Ishikawa (cell line): ENCODE data around the gene CFP.

ENCODE experiments used
- CEBPB ChIP-seq: IDR thresholded peaks from 2 replicates; pipeline ENCODE4 v1.6.1; 2012
- CREB1 ChIP-seq: IDR thresholded peaks from 2 replicates; pipeline ENCODE4 v1.6.1; 2012; ENCODE audit warnings: low read depth
- EGR1 ChIP-seq: IDR thresholded peaks from 2 replicates; pipeline ENCODE4 v1.6.1; 2012
- EP300 ChIP-seq: IDR thresholded peaks from 2 replicates; pipeline ENCODE4 v1.6.1; 2012; ENCODE audit warnings: borderline replicate concordance
- FOXM1 ChIP-seq: IDR thresholded peaks from 2 replicates; pipeline ENCODE4 v1.6.1; 2012; ENCODE audit warnings: low read depth, borderline replicate concordance
- NFIC ChIP-seq: IDR thresholded peaks from 2 replicates; pipeline ENCODE4 v1.6.1; 2012
- RAD21 ChIP-seq: IDR thresholded peaks from 2 replicates; pipeline ENCODE4 v1.6.1; 2012; ENCODE audit warnings: low read depth
- TAF1 ChIP-seq: IDR thresholded peaks from 2 replicates; pipeline ENCODE4 v1.6.1; 2012; ENCODE audit warnings: low read depth, mild to moderate bottlenecking
- TCF12 ChIP-seq: IDR thresholded peaks from 2 replicates; pipeline ENCODE4 v1.6.1; 2012; ENCODE audit warnings: low read depth
- TEAD4 ChIP-seq: IDR thresholded peaks from 2 replicates; pipeline ENCODE4 v1.6.1; 2012
- YY1 ChIP-seq: IDR thresholded peaks from 2 replicates; pipeline ENCODE4 v1.6.1; 2012; ENCODE audit warnings: low read depth
- ZBTB7A ChIP-seq: IDR thresholded peaks from 2 replicates; pipeline ENCODE4 v1.6.1; 2012; ENCODE audit warnings: low read depth
- TF ChIP-seq, protein P1 (sequence below): IDR thresholded peaks from 2 replicates; pipeline ENCODE4 v1.6.1; 2012
- TF ChIP-seq, protein P2 (sequence below): IDR thresholded peaks from 2 replicates; pipeline ENCODE4 v1.6.1; 2012
- TF ChIP-seq, protein P3 (sequence below): IDR thresholded peaks from 2 replicates; pipeline ENCODE4 v1.6.1; 2012; ENCODE audit warnings: low read depth, mild to moderate bottlenecking

CFP gene

DNA sequence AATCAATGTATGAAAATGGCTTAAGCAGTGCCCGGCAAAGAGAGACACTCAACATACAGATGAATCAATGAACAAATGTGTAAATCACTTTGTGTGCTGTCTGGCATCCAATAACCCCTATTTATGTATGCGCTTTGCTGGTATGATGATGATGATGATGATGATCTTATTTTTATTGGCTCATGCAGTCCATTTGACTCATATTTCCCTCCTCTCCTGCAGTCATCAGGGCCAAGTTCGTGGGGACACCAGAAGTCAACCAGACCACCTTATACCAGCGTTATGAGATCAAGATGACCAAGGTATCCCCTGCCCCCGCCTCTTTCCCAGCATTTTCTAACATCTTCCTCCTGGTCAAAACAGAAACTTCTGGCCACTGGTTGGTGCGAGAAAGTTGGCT is 45.0 kb downstream of the CFP start:
- TF ChIP-seq YY1 (no peak), FOXM1 (no peak), EP300 (no peak), TEAD4 (no peak), TCF12 (no peak), ZBTB7A (no peak), EGR1 (no peak), CEBPB (no peak), CREB1 (no peak), RAD21 (no peak), NFIC (no peak)
- TF ChIP-seq, protein P1, sequence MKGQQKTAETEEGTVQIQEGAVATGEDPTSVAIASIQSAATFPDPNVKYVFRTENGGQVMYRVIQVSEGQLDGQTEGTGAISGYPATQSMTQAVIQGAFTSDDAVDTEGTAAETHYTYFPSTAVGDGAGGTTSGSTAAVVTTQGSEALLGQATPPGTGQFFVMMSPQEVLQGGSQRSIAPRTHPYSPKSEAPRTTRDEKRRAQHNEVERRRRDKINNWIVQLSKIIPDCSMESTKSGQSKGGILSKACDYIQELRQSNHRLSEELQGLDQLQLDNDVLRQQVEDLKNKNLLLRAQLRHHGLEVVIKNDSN: no peak
- TF ChIP-seq, protein P2, sequence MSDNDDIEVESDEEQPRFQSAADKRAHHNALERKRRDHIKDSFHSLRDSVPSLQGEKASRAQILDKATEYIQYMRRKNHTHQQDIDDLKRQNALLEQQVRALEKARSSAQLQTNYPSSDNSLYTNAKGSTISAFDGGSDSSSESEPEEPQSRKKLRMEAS: no peak
- TF ChIP-seq, protein P3, sequence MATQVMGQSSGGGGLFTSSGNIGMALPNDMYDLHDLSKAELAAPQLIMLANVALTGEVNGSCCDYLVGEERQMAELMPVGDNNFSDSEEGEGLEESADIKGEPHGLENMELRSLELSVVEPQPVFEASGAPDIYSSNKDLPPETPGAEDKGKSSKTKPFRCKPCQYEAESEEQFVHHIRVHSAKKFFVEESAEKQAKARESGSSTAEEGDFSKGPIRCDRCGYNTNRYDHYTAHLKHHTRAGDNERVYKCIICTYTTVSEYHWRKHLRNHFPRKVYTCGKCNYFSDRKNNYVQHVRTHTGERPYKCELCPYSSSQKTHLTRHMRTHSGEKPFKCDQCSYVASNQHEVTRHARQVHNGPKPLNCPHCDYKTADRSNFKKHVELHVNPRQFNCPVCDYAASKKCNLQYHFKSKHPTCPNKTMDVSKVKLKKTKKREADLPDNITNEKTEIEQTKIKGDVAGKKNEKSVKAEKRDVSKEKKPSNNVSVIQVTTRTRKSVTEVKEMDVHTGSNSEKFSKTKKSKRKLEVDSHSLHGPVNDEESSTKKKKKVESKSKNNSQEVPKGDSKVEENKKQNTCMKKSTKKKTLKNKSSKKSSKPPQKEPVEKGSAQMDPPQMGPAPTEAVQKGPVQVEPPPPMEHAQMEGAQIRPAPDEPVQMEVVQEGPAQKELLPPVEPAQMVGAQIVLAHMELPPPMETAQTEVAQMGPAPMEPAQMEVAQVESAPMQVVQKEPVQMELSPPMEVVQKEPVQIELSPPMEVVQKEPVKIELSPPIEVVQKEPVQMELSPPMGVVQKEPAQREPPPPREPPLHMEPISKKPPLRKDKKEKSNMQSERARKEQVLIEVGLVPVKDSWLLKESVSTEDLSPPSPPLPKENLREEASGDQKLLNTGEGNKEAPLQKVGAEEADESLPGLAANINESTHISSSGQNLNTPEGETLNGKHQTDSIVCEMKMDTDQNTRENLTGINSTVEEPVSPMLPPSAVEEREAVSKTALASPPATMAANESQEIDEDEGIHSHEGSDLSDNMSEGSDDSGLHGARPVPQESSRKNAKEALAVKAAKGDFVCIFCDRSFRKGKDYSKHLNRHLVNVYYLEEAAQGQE: no peak

DNA sequence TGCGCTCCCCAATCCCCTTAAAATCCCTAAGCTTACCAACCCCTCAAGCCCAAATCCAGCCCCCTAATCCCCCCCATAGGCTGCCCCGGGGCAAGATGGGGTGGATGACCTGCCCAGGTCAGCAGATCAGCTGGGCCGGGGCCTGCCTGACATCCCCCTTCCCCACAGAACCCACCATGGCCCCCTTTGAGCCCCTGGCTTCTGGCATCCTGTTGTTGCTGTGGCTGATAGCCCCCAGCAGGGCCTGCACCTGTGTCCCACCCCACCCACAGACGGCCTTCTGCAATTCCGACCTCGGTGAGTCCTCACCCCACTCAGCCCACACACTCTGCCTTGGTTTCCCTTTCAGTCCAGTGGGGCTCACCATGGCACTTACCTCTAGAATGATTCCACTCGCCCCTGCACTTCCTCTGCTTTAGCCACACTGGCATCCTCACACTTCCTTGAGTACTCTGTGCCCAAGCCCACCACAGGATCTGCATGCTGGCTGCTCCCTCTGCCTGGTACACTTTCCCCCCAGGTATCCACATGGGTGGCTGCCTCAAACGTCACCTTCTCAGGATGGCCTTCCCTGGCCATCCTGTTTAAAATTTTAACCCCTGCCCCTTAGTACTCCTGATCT is 46.4 kb downstream of the CFP start:
- TF ChIP-seq EGR1 (no peak), TCF12 (no peak), RAD21 (no peak), FOXM1 (no peak), NFIC (no peak), YY1 (no peak)
- TF ChIP-seq, protein P2: no peak

DNA sequence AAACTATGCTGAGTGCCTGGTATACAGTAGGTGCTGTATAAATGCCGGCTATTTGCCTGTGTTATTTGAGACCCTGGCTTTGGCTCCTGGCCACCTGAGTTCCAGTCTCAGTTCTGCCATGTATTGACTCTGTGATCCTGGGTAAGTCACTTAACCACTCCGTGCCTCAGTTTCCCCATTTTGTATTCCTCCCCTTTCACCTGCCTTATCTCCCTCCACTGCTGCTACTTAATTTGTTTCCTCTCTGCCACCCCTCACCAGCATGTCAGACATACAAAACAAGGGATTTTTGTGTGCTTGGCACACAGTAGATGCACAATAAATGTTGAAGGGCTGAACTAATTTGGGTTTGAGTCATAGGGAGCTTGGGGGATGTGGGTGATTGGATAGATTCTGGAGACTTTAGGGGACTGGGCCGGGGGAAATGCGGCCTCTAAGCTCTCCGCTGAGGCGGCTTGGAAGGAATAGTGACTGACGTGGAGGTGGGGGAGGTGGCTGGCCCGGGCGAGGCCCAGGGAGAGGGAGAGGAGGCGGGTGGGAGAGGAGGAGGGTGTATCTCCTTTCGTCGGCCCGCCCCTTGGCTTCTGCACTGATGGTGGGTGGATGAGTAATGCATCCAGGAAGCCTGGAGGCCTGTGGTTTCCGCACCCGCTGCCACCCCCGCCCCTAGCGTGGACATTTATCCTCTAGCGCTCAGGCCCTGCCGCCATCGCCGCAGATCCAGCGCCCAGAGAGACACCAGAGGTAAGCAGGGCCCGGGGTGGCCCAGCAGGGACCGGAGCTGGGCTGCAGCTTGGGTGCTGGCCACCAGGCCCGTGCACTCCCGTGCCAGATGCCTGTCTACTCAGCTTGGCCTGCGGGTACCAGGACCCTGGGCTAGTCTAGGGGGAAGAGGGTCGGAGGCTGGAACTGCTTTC is 47.7 kb downstream of the CFP start, which contains the start of gene TIMP1:
TIMP1 (plus strand) TSS at position 706 of the 917 bp plus-strand sequence. CDS start 980 bp downstream, outside the sequence.
- no peak for TF ChIP-seq EP300
- no peak for TF ChIP-seq FOXM1
- TF ChIP-seq, protein P3: no peak
- TF ChIP-seq CEBPB: no peak
- TF ChIP-seq NFIC: no peak; the same call in 1 of the 2 replicates
- no peak for TF ChIP-seq TAF1
- TF ChIP-seq EGR1: peak; percentile 75
- TF ChIP-seq, protein P2: no peak

DNA sequence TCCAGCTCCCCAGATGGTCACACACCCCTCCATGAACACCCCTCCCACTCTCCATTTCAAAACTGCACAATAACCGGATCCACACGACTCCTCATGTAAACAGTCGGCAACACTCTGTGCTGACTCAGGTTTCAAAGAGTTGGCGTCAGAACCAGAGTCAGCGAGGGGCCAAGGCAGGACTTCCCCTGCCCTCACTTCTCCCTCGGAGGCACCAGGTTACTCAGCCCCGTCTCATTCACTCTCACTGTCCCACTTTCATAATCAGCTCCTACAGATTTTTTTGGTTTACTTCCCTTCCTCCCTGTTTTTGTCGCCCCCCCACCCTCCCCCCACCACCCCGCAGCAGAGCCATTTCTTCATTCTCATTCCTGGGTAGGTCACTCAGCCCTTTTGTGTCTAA is 50.2 kb downstream of the CFP start:
- TF ChIP-seq, protein P3: no peak
- TF ChIP-seq, protein P1: no peak
- TF ChIP-seq EP300: no peak
- no peak for TF ChIP-seq CREB1
